OCI-LY7 (cell line): ENCODE measurements around the gene ANO10.
A peak's percentile ranks its signal among the peaks of the same experiment; 100 is the strongest.

Experiments used
- EZH2phosphoT487 ChIP-seq: fragments of 200-600 bp; sonication (generic); IDR thresholded peaks from 2 replicates; pipeline ENCODE4 v1.6.1; 2018; ENCODE audit warnings: low read depth, borderline replicate concordance, mild to moderate bottlenecking, mixed run types, antibody characterized with exemption, low read length, moderate library complexity, mixed read lengths
- TF ChIP-seq, protein P1 (sequence below): fragments of 200-600 bp; sonication (generic); conservative IDR thresholded peaks from 2 replicates; pipeline ENCODE4 v1.5.1; 2014; ENCODE audit warnings: mild to moderate bottlenecking, antibody characterized with exemption, low read length, moderate library complexity, mixed read lengths

DNA sequence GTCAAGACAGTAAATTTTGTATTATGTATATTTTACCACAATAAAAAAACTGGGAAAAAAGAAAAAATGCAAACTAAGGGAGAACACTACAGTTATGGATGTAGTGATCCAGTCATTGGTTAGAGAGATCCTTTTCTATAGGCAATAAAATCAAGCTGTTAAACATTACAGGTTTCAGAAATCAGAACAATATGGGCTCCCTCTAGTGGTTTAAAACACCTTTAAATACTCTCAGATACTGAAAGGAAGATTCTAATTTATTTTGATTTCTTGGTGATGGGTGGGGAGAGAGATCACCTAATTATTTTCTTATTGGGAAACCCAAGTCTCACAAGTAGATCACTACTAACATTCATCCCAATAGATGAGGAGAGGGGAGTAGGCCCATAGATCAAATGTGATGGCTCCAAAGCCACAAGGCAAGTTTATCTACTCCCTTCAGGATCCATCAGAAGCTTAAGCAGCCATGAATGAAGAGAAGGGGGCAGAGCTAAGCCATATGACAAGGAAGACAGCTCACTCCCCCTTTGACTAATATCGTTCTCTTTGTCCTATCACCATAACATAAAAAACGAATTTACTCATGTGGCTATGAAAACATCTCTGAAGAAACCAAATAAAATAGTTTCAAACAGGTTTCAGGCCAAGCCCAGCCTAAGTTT, 118.6 kb downstream of the ANO10 start:
- TF ChIP-seq, protein P1, sequence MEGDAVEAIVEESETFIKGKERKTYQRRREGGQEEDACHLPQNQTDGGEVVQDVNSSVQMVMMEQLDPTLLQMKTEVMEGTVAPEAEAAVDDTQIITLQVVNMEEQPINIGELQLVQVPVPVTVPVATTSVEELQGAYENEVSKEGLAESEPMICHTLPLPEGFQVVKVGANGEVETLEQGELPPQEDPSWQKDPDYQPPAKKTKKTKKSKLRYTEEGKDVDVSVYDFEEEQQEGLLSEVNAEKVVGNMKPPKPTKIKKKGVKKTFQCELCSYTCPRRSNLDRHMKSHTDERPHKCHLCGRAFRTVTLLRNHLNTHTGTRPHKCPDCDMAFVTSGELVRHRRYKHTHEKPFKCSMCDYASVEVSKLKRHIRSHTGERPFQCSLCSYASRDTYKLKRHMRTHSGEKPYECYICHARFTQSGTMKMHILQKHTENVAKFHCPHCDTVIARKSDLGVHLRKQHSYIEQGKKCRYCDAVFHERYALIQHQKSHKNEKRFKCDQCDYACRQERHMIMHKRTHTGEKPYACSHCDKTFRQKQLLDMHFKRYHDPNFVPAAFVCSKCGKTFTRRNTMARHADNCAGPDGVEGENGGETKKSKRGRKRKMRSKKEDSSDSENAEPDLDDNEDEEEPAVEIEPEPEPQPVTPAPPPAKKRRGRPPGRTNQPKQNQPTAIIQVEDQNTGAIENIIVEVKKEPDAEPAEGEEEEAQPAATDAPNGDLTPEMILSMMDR = peak; percentile 78
- no peak for TF ChIP-seq EZH2phosphoT487
